ENCODE measurements around the gene ANKRD44. TPM values are rescaled to one million over a fixed set of nuclear protein-coding genes. Genes with fewer than 3 reads are reported as not detected.

The ANKRD44 gene
- 4.4 and 16.4 TPM in 2 replicates for total RNA-seq

DNA sequence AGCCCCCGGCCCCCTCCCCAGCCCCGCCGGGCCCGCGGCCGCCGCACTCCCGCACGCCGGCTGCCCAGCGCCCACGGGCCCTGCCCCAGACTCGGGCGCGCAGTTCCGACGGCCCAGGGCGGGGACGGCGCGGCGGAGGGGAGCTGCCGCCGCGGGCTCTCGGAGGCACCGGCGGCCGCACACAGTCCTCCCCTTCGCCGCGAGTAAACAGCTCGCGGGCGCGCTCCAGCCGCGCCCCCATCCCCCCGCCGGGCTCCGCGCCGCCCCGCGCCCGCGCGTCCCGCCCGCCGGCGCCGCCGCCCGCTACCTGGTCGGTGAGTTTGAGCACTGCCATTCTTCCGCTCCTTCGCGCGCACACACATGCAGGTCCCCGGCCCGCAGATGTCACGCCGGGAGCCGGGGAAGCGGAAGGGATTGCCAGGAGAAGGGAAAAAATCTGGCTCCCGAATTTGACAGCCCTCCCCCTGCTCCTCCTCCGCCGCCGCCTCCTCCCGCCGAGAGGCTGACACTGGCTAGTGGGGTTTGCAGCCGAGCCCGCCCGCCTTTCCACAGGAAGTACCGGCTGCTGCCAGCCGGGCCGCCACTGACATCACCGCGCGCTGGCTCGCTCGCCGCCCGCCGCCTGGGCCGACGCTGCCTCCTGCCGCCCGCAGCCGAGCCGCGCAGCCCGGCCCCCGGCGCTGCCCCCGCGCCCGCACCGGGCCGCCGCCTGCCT lies at the start of gene ANKRD44:
TSS of gene ANKRD44 (minus strand) at position 510 of the 715 bp plus-strand sequence. CDS start at position 334, 176 bp downstream.

Other genes with a start within 250 kb of the ANKRD44 start
- gene SF3B1, start 124.2 kb upstream of the ANKRD44 start, total RNA-seq, result 166 and 176 TPM in 2 replicates
- gene COQ10B, start 142.8 kb upstream of the ANKRD44 start, total RNA-seq, result 20.6 and 27.2 TPM in 2 replicates
- 282 and 312 TPM in 2 replicates for gene HSPD1, start 189.1 kb upstream of the ANKRD44 start, total RNA-seq
- gene HSPE1, start 189.6 kb upstream of the ANKRD44 start, total RNA-seq, result 75.3 and 90.9 TPM in 2 replicates
- gene MOB4, start 205.3 kb upstream of the ANKRD44 start, total RNA-seq, result 26.4 and 27.6 TPM in 2 replicates